ENCODE measurements around the gene SFN. TPM values are rescaled to one million over a fixed set of nuclear protein-coding genes. Genes with fewer than 3 reads are reported as not detected.

SFN gene
- total RNA-seq, 2 donors from 2014 or later, result 202 to 348 TPM

GRCh38 chr1:26900001-26900814, 37.3 kb downstream of the SFN start, which contains the start of gene GPATCH3:
Gene GPATCH3 (minus strand): TSS chr1:26900467. CDS start chr1:26900442, 25 bp downstream.
- intact Hi-C loops (cut with DNase I, micrococcal nuclease), result no loop called here
- ATAC-seq (peak; percentile 87), DNase-seq (peak; percentile 91 to 94)

GRCh38 chr1:26900815-26901511, 38.0 kb downstream of the SFN start:
- intact Hi-C loops (cut with DNase I, micrococcal nuclease), result no loop called here
- DNase-seq, result no peak
- no peak for ATAC-seq

GRCh38 chr1:26907071-26907917, 44.3 kb downstream of the SFN start:
- DNase-seq (no peak), ATAC-seq (peak; percentile 38)
- intact Hi-C loops (cut with DNase I, micrococcal nuclease), result no loop called here

GRCh38 chr1:26909951-26910342, 47.0 kb downstream of the SFN start:
- no peak for DNase-seq
- no peak for ATAC-seq
- intact Hi-C loops (cut with DNase I, micrococcal nuclease), result no loop called here

- DNase-seq (no peak), ATAC-seq (peak; percentile 40)
- intact Hi-C loops (cut with DNase I, micrococcal nuclease), result no loop called here
Measured at GRCh38 chr1:26910343-26911160, 47.6 kb downstream of the SFN start.

GRCh38 chr1:26911399-26912146, 48.6 kb downstream of the SFN start:
- no peak for DNase-seq
- ATAC-seq, result no peak
- intact Hi-C loops (cut with DNase I, micrococcal nuclease), result no loop called here

- DNase-seq (no peak), ATAC-seq (no peak)
- intact Hi-C loops (cut with DNase I, micrococcal nuclease), result no loop called here
Measured at GRCh38 chr1:26912147-26912490, 49.2 kb downstream of the SFN start.

- intact Hi-C loops (cut with DNase I, micrococcal nuclease), result no loop called here
- DNase-seq, result no peak
- no peak for ATAC-seq
Measured at GRCh38 chr1:26913389-26913753, 50.4 kb downstream of the SFN start.

Other genes with a start within 250 kb of the SFN start
- gene ARID1A, start 167.1 kb upstream of the SFN start, total RNA-seq, result 10 to 100 TPM; 60.2 to 61.4 TPM
- 10 to 100 TPM; 17.1 to 18.6 TPM for gene PIGV, start 75.2 kb upstream of the SFN start, total RNA-seq
- gene ZDHHC18, start 36.5 kb upstream of the SFN start, total RNA-seq, result 10 to 100 TPM; 22.2 to 25.8 TPM
- 10 to 100 TPM; 33.8 to 38.8 TPM for gene GPN2, start 27.1 kb downstream of the SFN start, total RNA-seq
- 10 to 100 TPM; 12.3 to 15.2 TPM for gene GPATCH3, start 37.3 kb downstream of the SFN start, total RNA-seq
- gene NR0B2, start 50.8 kb downstream of the SFN start, total RNA-seq, result under 1 TPM; 0.31 to 0.34 TPM
- 10 to 100 TPM; 39.4 to 40.3 TPM for gene NUDC, start 58.6 kb downstream of the SFN start, total RNA-seq
- 10 to 100 TPM; 24.7 to 25.6 TPM for gene KDF1, start 97.3 kb downstream of the SFN start, total RNA-seq
- gene TRNP1, start 130.5 kb downstream of the SFN start, total RNA-seq, result 1 to 10 TPM; 1.3 to 3.0 TPM
- gene TENT5B, start 149.7 kb downstream of the SFN start, total RNA-seq, result 1 to 10 TPM; 1.7 to 4.4 TPM

Data from left colon (tissue), 2 donors.